K562 (cell line): Measurements from ENCODE around the gene APOBEC3A. TPM values are rescaled to one million over a fixed set of nuclear protein-coding genes. Genes with fewer than 3 reads are reported as not detected.

Experiments used
- ATAC-seq: fragments of 200-7000 bp; cut with Tn5 transposase; 3 replicates; pipeline ENCODE4 v1.9.1; 2020; ENCODE audit warnings: moderate library complexity
- BruUV-seq: library from RNA; stranded (reverse); fragments of 400-500 nt; replicated peaks from 2 replicates; lab custom pipeline; 2021; lab: Mats Ljungman, UMichigan
- CTCF ChIA-PET: fragments of 300-600 bp; formaldehyde crosslinking; extraction: SDS; loops from one replicate; lab custom pipeline; 2021; ENCODE audit warnings: low intra/inter-chr PET ratio; lab: Yijun Ruan, JAX
- POLR2A ChIA-PET: fragments of 300-600, 350-650 bp; sonication (Branson Sonifier 250); formaldehyde crosslinking; extraction: SDS; loops from one replicate; lab custom pipeline; 2021; ENCODE audit warnings: antibody characterized with exemption, inconsistent platforms; lab: Yijun Ruan, JAX
- DNase-seq, 4 experiments: peaks; one replicate each; pipeline versions ENCODE4 v3.0.0 to v3.0.0-alpha.2; 2011 to 2018; ENCODE audit warnings: low spot score in 3 of 4, mixed read lengths in 3 of 4; ENCODE audit errors: extremely low read depth in 1 of 4
- FAIRE-seq: peaks from 2 replicates; lab custom pipeline; 2011; peaks lifted over from hg19 to GRCh38; lab: Jason Lieb, UNC
- H2AFZ ChIP-seq: 2 replicates; pipeline ENCODE4 v1.6.0; 2011; ENCODE audit warnings: low read depth, low read length, control low read depth, inconsistent platforms
- H3K27ac ChIP-seq: fragments of 200-600 bp; 3 replicates; pipeline ENCODE4 v1.8.0; 2011; ENCODE audit warnings: low read depth, mild to moderate bottlenecking, control low read depth, inconsistent platforms, low read length, moderate library complexity, mixed read lengths; ENCODE audit errors: extremely low read depth
- H3K27me3 ChIP-seq, 2 experiments: fragments of 300-600 bp in 1 of 2; 2 replicates in 1 of 2; 3 replicates in 1 of 2; pipeline versions ENCODE4 v1.6.0 to v1.8.0; 2011; ENCODE audit warnings: inconsistent platforms in 2 of 2, low read length in 2 of 2, mild to moderate bottlenecking in 1 of 2, mixed read lengths in 1 of 2, moderate library complexity in 1 of 2; ENCODE audit not compliant: control insufficient read depth in 2 of 2, insufficient read depth in 2 of 2
- H3K36me3 ChIP-seq: fragments of 300-600 bp; 3 replicates; pipeline ENCODE4 v1.8.0; 2011; ENCODE audit warnings: mild to moderate bottlenecking, low read length, inconsistent platforms; ENCODE audit not compliant: control insufficient read depth, insufficient read depth
- H3K4me1 ChIP-seq, 2 experiments: fragments of 200-600 bp in 1 of 2; replicated peaks in 1 of 2; 2 replicates in 1 of 2; 3 replicates in 1 of 2; pipeline versions ENCODE4 v1.5.1 to v1.8.0; 2011; ENCODE audit warnings: inconsistent platforms in 2 of 2, low read length in 2 of 2, mild to moderate bottlenecking in 1 of 2, mixed read lengths in 1 of 2, moderate library complexity in 1 of 2; ENCODE audit not compliant: control insufficient read depth in 2 of 2, insufficient read depth in 2 of 2
- H3K4me2 ChIP-seq: 2 replicates; pipeline ENCODE4 v1.6.1; 2011; ENCODE audit warnings: low read length, control low read depth, inconsistent platforms, mixed read lengths; ENCODE audit not compliant: insufficient read depth
- H3K4me3 ChIP-seq: fragments of 200-600 bp; sonication (generic), shearing (Covaris generic); 2 replicates; pipeline ENCODE4 v1.5.1; 2016; ENCODE audit warnings: control low read depth, inconsistent platforms
- H3K79me2 ChIP-seq: fragments of 200-600 bp; 3 replicates; pipeline ENCODE4 v1.8.0; 2011; ENCODE audit warnings: low read length, inconsistent platforms; ENCODE audit not compliant: control insufficient read depth, insufficient read depth
- H3K9ac ChIP-seq, 2 experiments: 2 replicates each; pipeline versions ENCODE4 v1.6.0 to v1.6.1; 2011; ENCODE audit warnings: low read depth in 2 of 2, low read length in 2 of 2, control low read depth in 1 of 2, inconsistent platforms in 1 of 2, mild to moderate bottlenecking in 1 of 2, mixed read lengths in 1 of 2; ENCODE audit not compliant: insufficient read depth in 1 of 2
- H3K9me1 ChIP-seq: one replicate; pipeline ENCODE4 v1.6.0; 2011; ENCODE audit warnings: inconsistent platforms, mild to moderate bottlenecking, low read length, moderate library complexity; ENCODE audit not compliant: control insufficient read depth, insufficient read depth
- H3K9me3 ChIP-seq: replicated peaks from 2 replicates; pipeline ENCODE4 v1.5.1; 2011; ENCODE audit warnings: low read depth, low read length, inconsistent platforms; ENCODE audit not compliant: control insufficient read depth, insufficient read depth
- H4K20me1 ChIP-seq: replicated peaks from 2 replicates; pipeline ENCODE4 v1.6.1; 2011; ENCODE audit warnings: low read length, inconsistent platforms, mixed read lengths; ENCODE audit not compliant: control insufficient read depth, insufficient read depth
- ADNP ChIP-seq: fragments of 200-800 bp; sonication (Bioruptor generic); IDR thresholded peaks from 2 replicates; pipeline ENCODE4 v1.6.1; 2016; ENCODE audit warnings: missing genetic modification characterization, missing compliant biosample characterization
- ATF1 ChIP-seq, 2 experiments: fragments of 450-650 bp in 1 of 2; IDR thresholded peaks; 2 replicates each; pipeline ENCODE4 v1.6.1; 2016; ENCODE audit warnings: missing compliant biosample characterization in 1 of 2, missing genetic modification characterization in 1 of 2
- CAMTA2 ChIP-seq: fragments of 250-450 bp; sonication (Bioruptor Pico); conservative IDR thresholded peaks from 2 replicates; pipeline ENCODE4 v1.5.1; 2022
- CEBPG ChIP-seq, 3 experiments: fragments of 200-800 bp in 1 of 3; sonication (Bioruptor generic) in 1 of 3; sonication (generic) in 1 of 3; formaldehyde crosslinking in 1 of 3; IDR thresholded peaks in 2 of 3; conservative IDR thresholded peaks in 1 of 3; 2 replicates each; pipeline versions ENCODE4 v1.6.1 to v1.8.0; 2016 to 2022; ENCODE audit warnings: missing compliant biosample characterization in 2 of 3, missing genetic modification characterization in 2 of 3, mild to moderate bottlenecking in 1 of 3, missing genetic modification reagents in 1 of 3
- FOXJ2 ChIP-seq: fragments of 200-800 bp; sonication (Bioruptor generic); IDR thresholded peaks from 2 replicates; pipeline ENCODE4 v1.6.1; 2016; ENCODE audit warnings: missing genetic modification characterization, missing compliant biosample characterization
- HMG20B ChIP-seq: fragments of 250-450 bp; sonication (Bioruptor Pico); IDR thresholded peaks from 2 replicates; pipeline ENCODE4 v1.5.0; 2021; ENCODE audit warnings: mild to moderate bottlenecking
- L3MBTL2 ChIP-seq: fragments of 450-650 bp; IDR thresholded peaks from 2 replicates; pipeline ENCODE4 v1.6.1; 2016; ENCODE audit warnings: mild to moderate bottlenecking, moderate library complexity
- PCBP1 ChIP-seq: fragments of 200-400 bp; formaldehyde crosslinking; IDR thresholded peaks from 2 replicates; pipeline ENCODE4 v1.6.1; 2018; ENCODE audit warnings: mild to moderate bottlenecking, low read depth, low read length; ENCODE audit not compliant: poor library complexity, severe bottlenecking
- POLR2A ChIP-seq: fragments of 450-650 bp; conservative IDR thresholded peaks from 2 replicates; pipeline ENCODE4 v1.6.1; 2016
- TAL1 ChIP-seq: fragments of 450-650 bp; IDR thresholded peaks from 2 replicates; pipeline ENCODE4 v1.6.1; 2016; ENCODE audit warnings: mild to moderate bottlenecking
- TEAD2 ChIP-seq: fragments of 450-650 bp; IDR thresholded peaks from 2 replicates; pipeline ENCODE4 v1.6.1; 2016; ENCODE audit warnings: missing genetic modification characterization, control low read depth, missing compliant biosample characterization
- TGIF2 ChIP-seq: sonication (generic); formaldehyde crosslinking; IDR thresholded peaks from 2 replicates; pipeline ENCODE4 v1.8.1; 2022; ENCODE audit warnings: mild to moderate bottlenecking, missing genetic modification reagents, moderate library complexity
- ZSCAN29 ChIP-seq: fragments of 450-650 bp; IDR thresholded peaks from 2 replicates; pipeline ENCODE4 v1.6.1; 2017
- WGBS: fragments of 100-300 bp; shearing (Covaris generic); methylation state at CpG from one replicate; pipeline ENCODE4 v1.1.6; 2016; ENCODE audit warnings: low coverage, mixed read lengths; ENCODE audit not compliant: insufficient coverage; ENCODE audit errors: missing lambda C conversion rate; 5-methylcytosine and 5-hydroxymethylcytosine counted together
- in situ Hi-C: fragments of 300-500 bp; cut with MboI; formaldehyde crosslinking; loops from 4 replicates; pipeline ENCODE4 v1.15.0; 2018; ENCODE audit warnings: inconsistent platforms, mixed read lengths
- intact Hi-C: fragments of 100-400 bp; cut with micrococcal nuclease; formaldehyde crosslinking; loops from 2 replicates; pipeline ENCODE4 v1.14.2; 2022
- polyA plus RNA-seq, 8 experiments: library from polyadenylated mRNA; depleted of rRNA in 4 of 8; stranded (reverse) in 5 of 8; unstranded in 3 of 8; fragments of >200 nt; fragmentation: Nextera tagmentation in 2 of 8; fragmentation: Illumina TruSeq in 1 of 8; extraction: Ambion mirVana in 2 of 8; extraction: Trizol in 1 of 8; gene quantifications; 2 replicates each; pipeline versions ENCODE4 v1.2.1 to v1.2.3, GENCODE V29; 2011 to 2014; ENCODE audit warnings: inconsistent platforms in 1 of 8, missing spikeins in 1 of 8
- total RNA-seq, 7 experiments: library from RNA; depleted of rRNA in 6 of 7; stranded (reverse); fragments of >200 nt in 6 of 7; fragmentation: Illumina TruSeq in 2 of 7; extraction: Trizol in 2 of 7; gene quantifications; 2 replicates each; pipeline versions ENCODE4 v1.2.1 to v1.2.3, GENCODE V29; 2011 to 2021; ENCODE audit warnings: low replicate concordance in 1 of 7
- TF ChIP-seq, protein P1 (sequence below): fragments of 250-450 bp; sonication (Bioruptor Pico); IDR thresholded peaks from 2 replicates; pipeline ENCODE4 v1.5.0; 2020; ENCODE audit warnings: mild to moderate bottlenecking

Gene APOBEC3A
- total and polyA plus RNA-seq, 9 of the 15 experiments (the other 6 are each of a cell fraction or from before 2014, with no cell fraction given): 0.04 TPM; not detected in 8

- H4K20me1 ChIP-seq: 0 out of 2 replicates have a peak, but pooled peaks cover 3% of the 10 kb centered on the region
- in situ Hi-C loops (loop anchor here (10.0 to 25.0 kb wide), 2 partner anchors 242 to 945 kb away; partner anchors contain the start of gene PICK1), intact Hi-C loops (loop anchor here (10.0 kb wide), 1 partner anchor 242 kb away; no protein-coding TSS in a partner anchor)
- H3K9me3 ChIP-seq: no peaks in the 10 kb centered on the region
- no peak overlapping the region for H3K27ac ChIP-seq
- no peak overlapping the region for H3K9ac ChIP-seq
- H2AFZ ChIP-seq: no peak overlapping the region
- ATAC-seq (no peak), DNase-seq (no peak), FAIRE-seq (no peak)
- ChIA-PET POLR2A (no interaction called here), CTCF (interaction anchor here (0.6 kb wide), 1 partner anchor 85 kb away, joined by 3 read pairs; no protein-coding TSS in a partner anchor)
- TF ChIP-seq ATF1 (CRISPR knock-in tag; IDR thresholded peaks at IDR 0.05) (no peak), ATF1 (tag; IDR thresholded peaks at IDR 0.05) (no peak), TGIF2 (CRISPR knock-in tag) (no peak), CEBPG (CRISPR knock-in tag; IDR thresholded peaks at IDR 0.05) (no peak), CEBPG (tag; conservative IDR thresholded peaks at IDR 0.05 in 1 of 2, IDR thresholded peaks at IDR 0.05 in 1 of 2) (no peak), PCBP1 (no peak), POLR2A (no peak), TEAD2 (no peak), TAL1 (no peak), FOXJ2 (tag) (no peak), ADNP (tag) (no peak), ZSCAN29 (no peak), CAMTA2 (CRISPR knock-in tag) (no peak), L3MBTL2 (no peak), HMG20B (CRISPR knock-in tag) (no peak)
- TF ChIP-seq, protein P1, sequence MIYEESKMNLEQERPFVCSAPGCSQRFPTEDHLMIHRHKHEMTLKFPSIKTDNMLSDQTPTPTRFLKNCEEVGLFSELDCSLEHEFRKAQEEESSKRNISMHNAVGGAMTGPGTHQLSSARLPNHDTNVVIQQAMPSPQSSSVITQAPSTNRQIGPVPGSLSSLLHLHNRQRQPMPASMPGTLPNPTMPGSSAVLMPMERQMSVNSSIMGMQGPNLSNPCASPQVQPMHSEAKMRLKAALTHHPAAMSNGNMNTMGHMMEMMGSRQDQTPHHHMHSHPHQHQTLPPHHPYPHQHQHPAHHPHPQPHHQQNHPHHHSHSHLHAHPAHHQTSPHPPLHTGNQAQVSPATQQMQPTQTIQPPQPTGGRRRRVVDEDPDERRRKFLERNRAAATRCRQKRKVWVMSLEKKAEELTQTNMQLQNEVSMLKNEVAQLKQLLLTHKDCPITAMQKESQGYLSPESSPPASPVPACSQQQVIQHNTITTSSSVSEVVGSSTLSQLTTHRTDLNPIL (CRISPR knock-in tag): no peak
- no TSS peak for BruUV-seq
- H3K4me1 ChIP-seq: peaks cover 0 to 6% of the 10 kb centered on the region in 2 experiments; a peak in 3 of 5 replicates
- 81% methylated on average over 5 of the region's 5 CpGs for WGBS
- H3K9me1 ChIP-seq: no peaks in the 10 kb centered on the region
- no peaks in the 10 kb centered on the region for H3K79me2 ChIP-seq
- H3K36me3 ChIP-seq: no peaks in the 10 kb centered on the region
- H3K4me3 ChIP-seq: no peak overlapping the region
- no peak overlapping the region for H3K4me2 ChIP-seq
- no peaks in the 10 kb centered on the region for H3K27me3 ChIP-seq
These were observed 49.8 kb downstream of the APOBEC3A start for GRCh38 chr22:39007177-39007576.
